ENCODE results near the gene CGN.

DNA sequence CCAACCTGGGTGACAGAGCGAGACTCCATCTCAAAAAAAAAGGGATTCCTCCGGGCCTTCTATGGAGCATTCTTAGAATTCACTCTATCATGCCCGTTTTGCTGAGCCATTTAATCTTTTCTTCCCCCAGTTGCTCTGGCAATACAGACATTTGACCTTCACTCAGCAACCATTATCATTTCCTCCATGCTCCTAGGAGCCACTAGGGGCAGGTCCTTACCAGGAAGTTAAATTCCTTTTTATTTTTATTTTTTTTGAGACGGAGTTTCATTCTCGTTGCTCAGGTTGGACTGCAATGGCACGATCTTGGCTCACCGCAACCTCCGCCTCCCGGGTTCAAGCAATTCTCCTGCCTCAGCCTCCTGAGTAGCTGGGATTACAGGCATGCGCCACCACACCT is 9.7 kb upstream of the CGN start:
- TF ChIP-seq, protein P1, sequence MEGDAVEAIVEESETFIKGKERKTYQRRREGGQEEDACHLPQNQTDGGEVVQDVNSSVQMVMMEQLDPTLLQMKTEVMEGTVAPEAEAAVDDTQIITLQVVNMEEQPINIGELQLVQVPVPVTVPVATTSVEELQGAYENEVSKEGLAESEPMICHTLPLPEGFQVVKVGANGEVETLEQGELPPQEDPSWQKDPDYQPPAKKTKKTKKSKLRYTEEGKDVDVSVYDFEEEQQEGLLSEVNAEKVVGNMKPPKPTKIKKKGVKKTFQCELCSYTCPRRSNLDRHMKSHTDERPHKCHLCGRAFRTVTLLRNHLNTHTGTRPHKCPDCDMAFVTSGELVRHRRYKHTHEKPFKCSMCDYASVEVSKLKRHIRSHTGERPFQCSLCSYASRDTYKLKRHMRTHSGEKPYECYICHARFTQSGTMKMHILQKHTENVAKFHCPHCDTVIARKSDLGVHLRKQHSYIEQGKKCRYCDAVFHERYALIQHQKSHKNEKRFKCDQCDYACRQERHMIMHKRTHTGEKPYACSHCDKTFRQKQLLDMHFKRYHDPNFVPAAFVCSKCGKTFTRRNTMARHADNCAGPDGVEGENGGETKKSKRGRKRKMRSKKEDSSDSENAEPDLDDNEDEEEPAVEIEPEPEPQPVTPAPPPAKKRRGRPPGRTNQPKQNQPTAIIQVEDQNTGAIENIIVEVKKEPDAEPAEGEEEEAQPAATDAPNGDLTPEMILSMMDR (IDR thresholded peaks at IDR 0.05), result no peak
- no peak for TF ChIP-seq POLR2A (IDR thresholded peaks at IDR 0.05)
- no peak for TF ChIP-seq EP300 (IDR thresholded peaks at IDR 0.05)

Measured in suprapubic skin (tissue), 3 donors.